Vagina (tissue), 2 donors: ENCODE measurements around the gene MLXIPL.

Experiments used
- POLR2AphosphoS5 ChIP-seq, 2 donors: sonication (generic); formaldehyde crosslinking; IDR thresholded peaks; one replicate each; pipeline ENCODE4 v1.9.0; 2017; ENCODE audit warnings: antibody characterized with exemption in 2 of 2, mild to moderate bottlenecking in 2 of 2, low read depth in 1 of 2; ENCODE audit not compliant: insufficient read depth in 1 of 2
- TF ChIP-seq, protein P1 (sequence below), 3 experiments: fragments of 450-650 bp in 2 of 3; fragments of 200-600 bp in 1 of 3; sonication (generic) in 1 of 3; IDR thresholded peaks; one replicate each; pipeline ENCODE4 v1.5.1; 2017 to 2019; ENCODE audit warnings: antibody characterized with exemption in 3 of 3, mild to moderate bottlenecking in 2 of 3, moderate library complexity in 2 of 3

DNA sequence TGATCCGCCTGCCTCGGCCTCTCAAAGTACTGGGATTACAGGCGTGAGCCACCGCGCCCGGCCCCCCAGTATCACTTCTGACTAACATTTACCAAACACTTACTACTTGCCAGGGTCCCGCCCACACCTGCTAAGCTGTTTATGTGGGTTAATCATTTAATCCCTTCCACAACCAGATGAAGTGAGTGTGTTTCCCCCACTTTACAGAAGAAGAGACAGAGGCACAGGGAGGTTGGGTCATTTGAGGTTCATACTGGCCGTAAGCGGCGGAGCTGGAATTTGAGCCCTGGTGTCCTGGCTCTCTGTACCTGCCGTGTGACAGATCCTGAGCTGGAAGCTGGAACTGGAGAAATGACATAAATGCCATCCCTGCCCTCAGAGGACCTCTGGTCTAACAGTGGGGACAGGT, 28.2 kb upstream of the MLXIPL start:
- TF ChIP-seq, protein P1, sequence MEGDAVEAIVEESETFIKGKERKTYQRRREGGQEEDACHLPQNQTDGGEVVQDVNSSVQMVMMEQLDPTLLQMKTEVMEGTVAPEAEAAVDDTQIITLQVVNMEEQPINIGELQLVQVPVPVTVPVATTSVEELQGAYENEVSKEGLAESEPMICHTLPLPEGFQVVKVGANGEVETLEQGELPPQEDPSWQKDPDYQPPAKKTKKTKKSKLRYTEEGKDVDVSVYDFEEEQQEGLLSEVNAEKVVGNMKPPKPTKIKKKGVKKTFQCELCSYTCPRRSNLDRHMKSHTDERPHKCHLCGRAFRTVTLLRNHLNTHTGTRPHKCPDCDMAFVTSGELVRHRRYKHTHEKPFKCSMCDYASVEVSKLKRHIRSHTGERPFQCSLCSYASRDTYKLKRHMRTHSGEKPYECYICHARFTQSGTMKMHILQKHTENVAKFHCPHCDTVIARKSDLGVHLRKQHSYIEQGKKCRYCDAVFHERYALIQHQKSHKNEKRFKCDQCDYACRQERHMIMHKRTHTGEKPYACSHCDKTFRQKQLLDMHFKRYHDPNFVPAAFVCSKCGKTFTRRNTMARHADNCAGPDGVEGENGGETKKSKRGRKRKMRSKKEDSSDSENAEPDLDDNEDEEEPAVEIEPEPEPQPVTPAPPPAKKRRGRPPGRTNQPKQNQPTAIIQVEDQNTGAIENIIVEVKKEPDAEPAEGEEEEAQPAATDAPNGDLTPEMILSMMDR (IDR thresholded peaks at IDR 0.05) = no peak
- no peak for TF ChIP-seq POLR2AphosphoS5 (IDR thresholded peaks at IDR 0.05; ENCODE audit: insufficient read depth in 1 of 2, low read depth in 1 of 2)
